CD1c-positive myeloid dendritic cell (primary cell): ENCODE data around the gene C6orf15.
A peak's percentile ranks its signal among the peaks of the same experiment; 100 is the strongest.

Source experiments
- DNase-seq: peaks from one replicate; pipeline ENCODE4 v3.0.0-alpha.2; 2016; ENCODE audit errors: extremely low spot score

C6orf15 gene

GRCh38 chr6:31112478-31112877, at the start of gene C6orf15:
Gene C6orf15, minus strand, starts transcription at chr6:31112575. Its CDS starts 20 bp downstream, at chr6:31112555.
- no peak for DNase-seq

- no peak for DNase-seq
These were observed 49.1 kb upstream of the C6orf15 start for GRCh38 chr6:31161216-31162126.

- DNase-seq: peak; percentile 7
These were observed 46.8 kb upstream of the C6orf15 start for GRCh38 chr6:31158863-31159855.

- DNase-seq: peak; percentile 99
These were observed 45.9 kb upstream of the C6orf15 start, which contains the start of gene TCF19 for GRCh38 chr6:31158140-31158862. Gene TCF19, plus strand, starts transcription at chr6:31158589. Its CDS starts 881 bp downstream, at chr6:31159470.

- DNase-seq: no peak
These were observed 45.3 kb upstream of the C6orf15 start, which contains the start of gene CCHCR1 for GRCh38 chr6:31157513-31158139. Gene CCHCR1, minus strand, starts transcription at chr6:31157802. Its CDS starts 202 bp downstream, at chr6:31157600.

GRCh38 chr6:31156641-31157040, 44.3 kb upstream of the C6orf15 start:
- DNase-seq: no peak

- DNase-seq: no peak
These were observed 42.1 kb upstream of the C6orf15 start for GRCh38 chr6:31154436-31154835.

- DNase-seq: no peak
These were observed 40.4 kb upstream of the C6orf15 start for GRCh38 chr6:31152781-31153180.

GRCh38 chr6:31149827-31150447, 37.6 kb upstream of the C6orf15 start:
- DNase-seq: no peak

- DNase-seq: no peak
These were observed 33.0 kb upstream of the C6orf15 start for GRCh38 chr6:31145386-31145785.

- no peak for DNase-seq
These were observed 32.6 kb upstream of the C6orf15 start for GRCh38 chr6:31144970-31145340.

- DNase-seq: no peak
These were observed 32.1 kb upstream of the C6orf15 start for GRCh38 chr6:31144296-31144969.

- DNase-seq: no peak
These were observed 30.8 kb upstream of the C6orf15 start for GRCh38 chr6:31143148-31143547.

GRCh38 chr6:31142361-31142761, 30.0 kb upstream of the C6orf15 start:
- no peak for DNase-seq

GRCh38 chr6:31140643-31141042, 28.3 kb upstream of the C6orf15 start:
- no peak for DNase-seq

- DNase-seq: no peak
These were observed 27.2 kb upstream of the C6orf15 start for GRCh38 chr6:31139599-31139998.

GRCh38 chr6:31138982-31139381, 26.6 kb upstream of the C6orf15 start, which contains the start of gene PSORS1C2:
Gene PSORS1C2, minus strand, starts transcription at chr6:31139066. Its CDS starts 40 bp downstream, at chr6:31139026.
- DNase-seq: no peak

GRCh38 chr6:31135710-31136109, 23.3 kb upstream of the C6orf15 start:
- no peak for DNase-seq

- DNase-seq: no peak
These were observed 20.4 kb upstream of the C6orf15 start for GRCh38 chr6:31132806-31133205.

GRCh38 chr6:31131595-31131994, 19.2 kb upstream of the C6orf15 start:
- no peak for DNase-seq
